WERI-Rb-1 (cell line): Measurements from ENCODE around the gene TSPYL2.

Source experiments
- DNase-seq: peaks from one replicate; pipeline ENCODE4 v3.0.0-alpha.2; 2020
- H3K27ac ChIP-seq: fragments of 250-450 bp; sonication (Bioruptor Pico); 2 replicates; pipeline ENCODE4 v1.5.1; 2020; ENCODE audit warnings: mild to moderate bottlenecking, moderate library complexity
- H3K27me3 ChIP-seq: fragments of 250-450 bp; sonication (Bioruptor Pico); 2 replicates; pipeline ENCODE4 v1.5.1; 2021; ENCODE audit warnings: mild to moderate bottlenecking, low read depth, moderate library complexity; ENCODE audit not compliant: insufficient read depth, severe bottlenecking
- H3K36me3 ChIP-seq: fragments of 250-450 bp; sonication (Bioruptor Pico); 2 replicates; pipeline ENCODE4 v1.5.1; 2020; ENCODE audit warnings: mild to moderate bottlenecking, moderate library complexity
- H3K4me3 ChIP-seq: 2 replicates; pipeline ENCODE4 v1.5.1; 2011; ENCODE audit warnings: low read depth, mild to moderate bottlenecking, control low read depth, low read length
- H3K9me3 ChIP-seq: fragments of 250-450 bp; sonication (Bioruptor Pico); 2 replicates; pipeline ENCODE4 v1.5.1; 2021; ENCODE audit warnings: mild to moderate bottlenecking, moderate library complexity; ENCODE audit not compliant: severe bottlenecking
- CTCF ChIP-seq: IDR thresholded peaks from 2 replicates; pipeline ENCODE4 v1.5.1; 2011; ENCODE audit warnings: low read depth, mild to moderate bottlenecking, control low read depth, inconsistent platforms, low read length

TSPYL2 gene

GRCh38 chrX:53133400-53133799, 51.2 kb downstream of the TSPYL2 start:
- H3K36me3 ChIP-seq = no peaks in the 10 kb centered on the region; the same call in 1 of the 2 replicates
- H3K27ac ChIP-seq = no peak overlapping the region
- H3K9me3 ChIP-seq = no peaks in the 10 kb centered on the region
- H3K27me3 ChIP-seq = peaks cover 16% of the 10 kb centered on the region
- TF ChIP-seq CTCF = no peak
- H3K4me3 ChIP-seq = no peak overlapping the region
- DNase-seq = no peak

GRCh38 chrX:53135581-53135980, 53.4 kb downstream of the TSPYL2 start:
- no peaks in the 10 kb centered on the region for H3K9me3 ChIP-seq

More at GRCh38 chrX:53135581-53135980, 53.4 kb downstream of the TSPYL2 start:
- Histone ChIP-seq H3K4me3 (no peak overlapping the region), H3K27ac (no peak overlapping the region), H3K36me3 (no peaks in the 10 kb centered on the region; the same call in 1 of the 2 replicates), H3K27me3 (peaks cover 14% of the 10 kb centered on the region)
- no peak for DNase-seq
- no peak for TF ChIP-seq CTCF
